Peyer's patch (tissue), 4 donors: ENCODE measurements around the gene TNFAIP8L2. TPM values are rescaled to one million over a fixed set of nuclear protein-coding genes. Genes with fewer than 3 reads are reported as not detected.
"Not testable (repeated sequence)": the region's sequence is repeated elsewhere in the genome, so short reads cannot be mapped to it uniquely, and the experiment has no call there.

Experiments used
- DNase-seq, 3 donors: peaks; one replicate each; pipeline ENCODE4 v3.0.0-alpha.2; 2017 to 2019
- H3K27ac ChIP-seq, 4 donors: fragments of 200-600 bp; sonication (generic); one replicate each; pipeline ENCODE4 v1.5.1; 2016 to 2019
- H3K27me3 ChIP-seq, 2 donors: fragments of 200-600 bp; sonication (generic); one replicate each; pipeline ENCODE4 v1.5.1; 2019
- H3K36me3 ChIP-seq, 3 donors: fragments of 200-600 bp; sonication (generic); one replicate each; pipeline ENCODE4 v1.5.1; 2016 to 2019
- H3K4me1 ChIP-seq, 4 donors: fragments of 200-600 bp; sonication (generic); one replicate each; pipeline ENCODE4 v1.5.1; 2016 to 2019
- H3K4me3 ChIP-seq, 4 donors: fragments of 200-600 bp; sonication (generic); 1 replicate in 3 of 4; 2 replicates in 1 of 4; pipeline ENCODE4 v1.5.1; 2016 to 2019; ENCODE audit warnings: mild to moderate bottlenecking in 1 of 4
- H3K9me3 ChIP-seq, 4 donors: fragments of 200-600 bp; sonication (generic); one replicate each; pipeline ENCODE4 v1.5.1; 2016 to 2019; ENCODE audit warnings: mild to moderate bottlenecking in 1 of 4
- POLR2A ChIP-seq, 2 donors: fragments of 450-650 bp; IDR thresholded peaks; one replicate each; pipeline ENCODE4 v1.5.1; 2017; ENCODE audit warnings: antibody characterized with exemption in 2 of 2, mild to moderate bottlenecking in 2 of 2, moderate library complexity in 2 of 2
- total RNA-seq, 4 donors: library from RNA; depleted of rRNA; stranded (reverse); fragments of >200 nt; gene quantifications; one replicate each; pipeline ENCODE4 v1.1.0, GENCODE V29; 2016
- TF ChIP-seq, protein P1 (sequence below), 6 experiments: fragments of 450-650 bp in 4 of 6; fragments of 200-600 bp in 2 of 6; sonication (generic) in 1 of 6; IDR thresholded peaks; one replicate each; pipeline ENCODE4 v1.5.1; 2017 to 2019; ENCODE audit warnings: antibody characterized with exemption in 6 of 6, mild to moderate bottlenecking in 3 of 6, moderate library complexity in 1 of 6

The TNFAIP8L2 gene
- total RNA-seq, 4 donors from 2014 or later, result 4.0 to 6.6 TPM; not detected in 2

DNA sequence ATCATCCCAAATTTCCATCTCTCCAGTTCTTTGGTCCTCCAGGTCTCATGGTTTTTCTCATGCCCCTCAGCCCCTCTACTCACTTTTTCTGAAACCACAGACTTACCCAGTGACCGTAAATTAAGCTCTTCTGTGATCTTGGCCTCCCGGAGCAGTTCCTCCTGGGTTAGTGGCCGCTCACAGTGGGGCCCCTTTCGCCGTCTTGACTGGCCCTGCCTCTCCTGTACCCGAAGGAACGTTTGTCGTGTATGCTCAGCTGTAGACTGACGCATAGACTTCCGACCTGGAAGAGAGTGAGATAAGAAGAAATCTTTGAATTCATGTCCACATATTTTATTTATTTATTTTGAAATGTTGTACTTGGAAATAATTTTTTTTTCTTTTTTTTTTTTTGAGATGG lies 27.8 kb downstream of the TNFAIP8L2 start:
- H3K36me3 ChIP-seq, result peaks cover 0 to 66% (median 0%) of the 10 kb centered on the region in 3 donors
- peaks cover 0 to 15% (median 5%) of the 10 kb centered on the region in 4 donors for H3K4me1 ChIP-seq

DNA sequence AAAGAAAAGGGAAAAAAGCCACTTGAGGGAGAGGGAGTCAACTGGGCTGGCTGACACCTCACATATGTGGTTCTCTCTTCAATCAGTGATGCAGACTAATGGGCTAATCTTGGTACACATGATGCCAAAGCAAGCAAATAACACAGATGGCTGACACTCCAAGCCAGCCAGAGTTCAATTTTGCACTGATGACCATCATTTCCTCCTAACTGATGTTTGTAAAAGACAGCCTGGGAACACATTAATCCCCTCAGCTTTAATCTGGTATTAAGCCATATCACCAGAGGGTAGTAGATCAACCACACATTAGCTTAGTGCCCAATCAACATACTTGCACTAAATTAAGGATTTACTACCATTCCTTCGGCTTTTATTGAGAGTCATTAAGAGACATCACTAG lies 30.8 kb downstream of the TNFAIP8L2 start:
- Histone ChIP-seq H3K4me3 (no peak overlapping the region), H3K27ac (no peak overlapping the region), H3K4me1 (peaks cover 0 to 17% (median 6%) of the 10 kb centered on the region in 4 donors), H3K9me3 (no peaks in the 10 kb centered on the region), H3K36me3 (peaks cover 0 to 36% (median 0%) of the 10 kb centered on the region in 3 donors), H3K27me3 (no peaks in the 10 kb centered on the region)
- no peak for DNase-seq
- TF ChIP-seq POLR2A (IDR thresholded peaks at IDR 0.05), result no peak
- TF ChIP-seq, protein P1, sequence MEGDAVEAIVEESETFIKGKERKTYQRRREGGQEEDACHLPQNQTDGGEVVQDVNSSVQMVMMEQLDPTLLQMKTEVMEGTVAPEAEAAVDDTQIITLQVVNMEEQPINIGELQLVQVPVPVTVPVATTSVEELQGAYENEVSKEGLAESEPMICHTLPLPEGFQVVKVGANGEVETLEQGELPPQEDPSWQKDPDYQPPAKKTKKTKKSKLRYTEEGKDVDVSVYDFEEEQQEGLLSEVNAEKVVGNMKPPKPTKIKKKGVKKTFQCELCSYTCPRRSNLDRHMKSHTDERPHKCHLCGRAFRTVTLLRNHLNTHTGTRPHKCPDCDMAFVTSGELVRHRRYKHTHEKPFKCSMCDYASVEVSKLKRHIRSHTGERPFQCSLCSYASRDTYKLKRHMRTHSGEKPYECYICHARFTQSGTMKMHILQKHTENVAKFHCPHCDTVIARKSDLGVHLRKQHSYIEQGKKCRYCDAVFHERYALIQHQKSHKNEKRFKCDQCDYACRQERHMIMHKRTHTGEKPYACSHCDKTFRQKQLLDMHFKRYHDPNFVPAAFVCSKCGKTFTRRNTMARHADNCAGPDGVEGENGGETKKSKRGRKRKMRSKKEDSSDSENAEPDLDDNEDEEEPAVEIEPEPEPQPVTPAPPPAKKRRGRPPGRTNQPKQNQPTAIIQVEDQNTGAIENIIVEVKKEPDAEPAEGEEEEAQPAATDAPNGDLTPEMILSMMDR (IDR thresholded peaks at IDR 0.05), result no peak

More for the DNA sequence above, 27.8 kb downstream of the TNFAIP8L2 start:
- no peaks in the 10 kb centered on the region for H3K27me3 ChIP-seq
- no peak overlapping the region for H3K4me3 ChIP-seq
- H3K27ac ChIP-seq, result no peak overlapping the region
- H3K9me3 ChIP-seq, result no peaks in the 10 kb centered on the region
- TF ChIP-seq, protein P1 (IDR thresholded peaks at IDR 0.05), result no peak
- TF ChIP-seq POLR2A (IDR thresholded peaks at IDR 0.05), result no peak
- no peak for DNase-seq

DNA sequence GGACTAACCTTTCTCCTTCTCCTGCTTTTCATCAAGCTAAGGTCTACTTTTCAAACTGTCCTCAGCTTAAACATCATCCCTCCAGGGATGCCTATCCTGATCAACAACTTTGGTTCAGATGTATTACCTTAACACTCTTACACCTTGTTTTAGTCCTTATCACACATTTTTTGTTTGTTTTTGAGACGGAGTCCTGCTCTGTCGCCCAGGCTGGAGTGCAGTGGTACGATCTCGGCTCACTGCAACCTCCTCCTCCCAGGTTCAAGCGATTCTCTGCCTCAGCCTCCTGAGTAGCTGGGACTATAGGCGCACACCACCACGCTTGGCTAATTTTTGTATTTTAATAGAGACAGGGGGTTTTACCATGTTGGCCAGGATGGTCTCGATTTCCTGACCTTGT lies 32.2 kb downstream of the TNFAIP8L2 start:
- peak overlapping the region in 3 of 4 donors; percentile 62 to 83 (median 74) for H3K4me3 ChIP-seq
- peaks cover 0 to 21% (median 0%) of the 10 kb centered on the region in 3 donors for H3K36me3 ChIP-seq
- H3K27me3 ChIP-seq, H3K9me3 ChIP-seq, DNase-seq: not testable (repeated sequence)
- peaks cover 0 to 17% (median 6%) of the 10 kb centered on the region in 4 donors for H3K4me1 ChIP-seq
- peak overlapping the region in 1 of 4 donors; percentile 85 for H3K27ac ChIP-seq

DNA sequence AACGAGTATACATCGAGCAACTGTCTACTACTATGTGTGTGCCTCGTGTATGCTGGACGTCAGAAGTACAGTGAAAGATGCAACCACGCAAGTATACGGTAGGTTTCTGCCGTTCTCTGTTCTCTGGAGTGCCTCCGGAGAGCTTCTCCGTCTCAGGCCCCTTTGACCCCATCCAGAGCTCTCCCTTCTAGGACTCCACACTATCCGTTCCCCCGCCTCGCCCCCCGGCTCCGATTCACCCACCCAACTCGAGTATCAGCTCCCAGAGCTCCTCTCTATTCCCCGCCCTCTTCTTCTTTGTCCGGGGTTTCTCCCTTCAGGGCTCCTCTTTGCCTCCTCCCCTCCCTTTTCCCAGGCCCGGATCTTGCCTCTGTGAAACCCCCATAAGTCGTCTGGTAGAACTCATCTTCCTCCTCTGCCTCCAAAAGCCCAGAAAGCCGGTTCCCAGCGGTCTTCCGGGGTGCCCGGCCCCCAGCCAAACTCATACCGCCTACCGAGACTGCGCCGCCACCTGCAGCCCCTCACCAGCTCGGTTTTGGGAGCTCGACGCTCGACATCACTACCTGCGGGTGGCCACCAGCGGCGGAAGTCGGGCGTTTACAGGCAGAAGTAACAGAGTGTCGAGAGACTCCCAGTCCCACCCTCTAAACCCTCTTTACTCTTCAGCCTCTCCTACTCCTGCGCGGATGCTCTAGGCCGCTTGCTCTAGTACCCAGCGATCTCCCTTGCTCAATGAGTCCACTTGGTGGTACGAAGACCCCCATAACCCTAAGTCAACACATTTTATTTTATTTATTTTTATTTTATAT lies 33.4 kb downstream of the TNFAIP8L2 start, which contains the start of gene VPS72:
Gene VPS72, minus strand, starts transcription at position 561 of the 809 bp plus-strand sequence. Its CDS starts 76 bp downstream, at position 485.
- H3K36me3 ChIP-seq, result peaks cover 0 to 10% (median 0%) of the 10 kb centered on the region in 3 donors
- H3K27me3 ChIP-seq, result no peaks in the 10 kb centered on the region
- no peaks in the 10 kb centered on the region for H3K9me3 ChIP-seq
- peaks cover 0 to 17% (median 6%) of the 10 kb centered on the region in 4 donors for H3K4me1 ChIP-seq
- peak within 1 kb of the TSS; percentile 62 to 84 (median 78) for H3K4me3 ChIP-seq
- DNase-seq, result peak; percentile 84 to 95 (median 86)
- TF ChIP-seq, protein P1 (IDR thresholded peaks at IDR 0.05), result peak in 4 of 6 experiments; percentile 32 to 52 (median 50)
- TF ChIP-seq POLR2A (IDR thresholded peaks at IDR 0.05), result peak; percentile 26 to 70
- peak within 1 kb of the TSS; percentile 73 to 85 (median 74) for H3K27ac ChIP-seq

DNA sequence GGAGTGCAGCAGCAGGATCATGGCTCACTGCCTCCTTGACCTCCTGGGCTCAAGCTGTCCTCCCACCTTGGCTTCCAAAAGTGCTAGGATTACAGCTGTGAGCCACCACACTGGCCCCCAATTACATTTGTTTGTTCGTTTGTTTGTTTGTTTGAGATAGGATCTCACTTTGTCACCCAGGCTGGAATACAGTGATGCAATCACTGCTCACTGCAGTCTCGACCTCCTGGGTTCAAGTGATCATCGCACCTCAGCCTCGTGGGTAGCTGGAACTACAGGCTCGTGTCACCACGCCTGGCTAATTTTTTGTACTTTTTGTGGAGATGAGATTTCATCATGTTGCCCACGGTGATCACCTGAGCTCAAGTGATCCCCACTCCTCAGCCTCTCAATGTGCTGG lies 35.6 kb downstream of the TNFAIP8L2 start:
- Histone ChIP-seq H3K36me3 (no peaks in the 10 kb centered on the region), H3K4me1 (peaks cover 0 to 21% (median 6%) of the 10 kb centered on the region in 4 donors), H3K9me3 (no peaks in the 10 kb centered on the region), H3K4me3 (no peak overlapping the region), H3K27ac (no peak overlapping the region), H3K27me3 (no peaks in the 10 kb centered on the region)
- peak in 1 of 3 donors; percentile 18 for DNase-seq
- TF ChIP-seq POLR2A (IDR thresholded peaks at IDR 0.05), result no peak
- TF ChIP-seq, protein P1 (IDR thresholded peaks at IDR 0.05), result no peak

DNA sequence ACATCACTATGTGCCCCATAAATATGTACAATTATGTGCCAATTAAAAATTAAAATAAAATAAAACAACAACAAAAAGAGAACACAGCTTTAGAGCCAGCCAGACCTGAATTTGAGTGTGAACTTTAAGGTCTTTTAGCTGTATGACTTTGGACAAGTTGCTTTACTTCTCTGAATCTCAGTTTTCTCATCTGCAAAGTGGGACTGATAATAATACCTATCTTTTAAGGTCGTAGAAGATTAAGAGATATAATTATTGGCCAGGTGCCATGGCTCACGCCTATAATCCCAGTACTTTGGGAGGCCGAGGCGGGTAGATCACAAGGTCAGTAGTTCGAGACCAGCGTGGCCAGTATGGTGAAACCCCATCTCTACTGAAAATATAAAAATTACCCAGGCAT lies 36.9 kb downstream of the TNFAIP8L2 start:
- peak in 1 of 3 donors; percentile 17 for DNase-seq
- no peaks in the 10 kb centered on the region for H3K9me3 ChIP-seq
- no peak for TF ChIP-seq POLR2A (IDR thresholded peaks at IDR 0.05)
- TF ChIP-seq, protein P1 (IDR thresholded peaks at IDR 0.05), result no peak

More for the DNA sequence above, 36.9 kb downstream of the TNFAIP8L2 start:
- Histone ChIP-seq H3K27me3 (no peaks in the 10 kb centered on the region), H3K4me1 (peaks cover 0 to 25% (median 6%) of the 10 kb centered on the region in 4 donors), H3K27ac (no peak overlapping the region), H3K36me3 (no peaks in the 10 kb centered on the region), H3K4me3 (no peak overlapping the region)
